Skeletal muscle satellite cell (primary cell): ENCODE results near the gene CACNB4.
"Not testable (repeated sequence)": the region's sequence is repeated elsewhere in the genome, so short reads cannot be mapped to it uniquely, and the experiment has no call there.

Source experiments
- H3K27me3 ChIP-seq: 2 replicates; pipeline ENCODE4 v1.7.0; 2013; ENCODE audit warnings: low read length; ENCODE audit not compliant: control insufficient read depth, insufficient read depth
- H3K36me3 ChIP-seq: 2 replicates; pipeline ENCODE4 v1.7.0; 2013; ENCODE audit warnings: mild to moderate bottlenecking, control low read depth, low read length; ENCODE audit not compliant: insufficient read depth
- H3K4me1 ChIP-seq: 2 replicates; pipeline ENCODE4 v1.7.0; 2013; ENCODE audit warnings: low read length; ENCODE audit not compliant: control insufficient read depth, insufficient read depth
- H3K4me2 ChIP-seq: 2 replicates; pipeline ENCODE4 v1.7.0; 2013; ENCODE audit warnings: mild to moderate bottlenecking, low read length
- H3K4me3 ChIP-seq: 2 replicates; pipeline ENCODE4 v1.7.0; 2013; ENCODE audit warnings: low read length
- H3K9ac ChIP-seq: 2 replicates; pipeline ENCODE4 v1.7.0; 2013; ENCODE audit warnings: mild to moderate bottlenecking, low read depth, low read length, moderate library complexity
- H3K9me3 ChIP-seq: replicated peaks from 2 replicates; pipeline ENCODE4 v1.7.0; 2013; ENCODE audit warnings: mild to moderate bottlenecking, control low read depth, low read length

Gene CACNB4

GRCh38 chr2:151945602-151946001 lies 153.2 kb downstream of the CACNB4 start:
- Histone ChIP-seq H3K4me3 (no peak overlapping the region), H3K36me3 (no peaks in the 10 kb centered on the region), H3K4me1 (no peaks in the 10 kb centered on the region), H3K9me3 (no peaks in the 10 kb centered on the region), H3K27me3 (peaks cover 5% of the 10 kb centered on the region), H3K4me2 (no peak overlapping the region), H3K9ac (no peak overlapping the region)

- H3K27me3 ChIP-seq: peaks cover 5% of the 10 kb centered on the region
- H3K36me3 ChIP-seq: no peaks in the 10 kb centered on the region
- no peak overlapping the region for H3K4me3 ChIP-seq
- H3K9me3 ChIP-seq: no peaks in the 10 kb centered on the region
- no peaks in the 10 kb centered on the region for H3K4me1 ChIP-seq
- H3K9ac ChIP-seq: no peak overlapping the region
- no peak overlapping the region for H3K4me2 ChIP-seq
Measured at GRCh38 chr2:151945186-151945585, 153.7 kb downstream of the CACNB4 start.

- no peaks in the 10 kb centered on the region for H3K4me1 ChIP-seq
- no peak overlapping the region for H3K4me3 ChIP-seq
- no peak overlapping the region for H3K9ac ChIP-seq
- no peaks in the 10 kb centered on the region for H3K9me3 ChIP-seq
- no peak overlapping the region for H3K4me2 ChIP-seq
- H3K27me3 ChIP-seq: peaks cover 5% of the 10 kb centered on the region
- H3K36me3 ChIP-seq: no peaks in the 10 kb centered on the region
Measured at GRCh38 chr2:151943461-151943860, 155.4 kb downstream of the CACNB4 start.

- H3K9ac ChIP-seq, H3K4me3 ChIP-seq, H3K9me3 ChIP-seq, H3K4me1 ChIP-seq, H3K27me3 ChIP-seq, H3K36me3 ChIP-seq, H3K4me2 ChIP-seq: not testable (repeated sequence)
Measured at GRCh38 chr2:151942540-151943205, 156.2 kb downstream of the CACNB4 start.

GRCh38 chr2:151937966-151938365 lies 160.9 kb downstream of the CACNB4 start:
- Histone ChIP-seq H3K27me3 (peaks cover 7% of the 10 kb centered on the region), H3K36me3 (no peaks in the 10 kb centered on the region)

GRCh38 chr2:151936626-151937025 lies 162.2 kb downstream of the CACNB4 start:
- H3K4me1 ChIP-seq: no peaks in the 10 kb centered on the region
- peaks cover 7% of the 10 kb centered on the region for H3K27me3 ChIP-seq
- H3K9ac ChIP-seq: no peak overlapping the region
- H3K9me3 ChIP-seq: no peaks in the 10 kb centered on the region
- no peak overlapping the region for H3K4me3 ChIP-seq
- H3K36me3 ChIP-seq: no peaks in the 10 kb centered on the region
- H3K4me2 ChIP-seq: no peak overlapping the region

More at GRCh38 chr2:151937966-151938365, 160.9 kb downstream of the CACNB4 start:
- H3K4me2 ChIP-seq: no peak overlapping the region
- no peak overlapping the region for H3K4me3 ChIP-seq
- no peaks in the 10 kb centered on the region for H3K9me3 ChIP-seq
- no peaks in the 10 kb centered on the region for H3K4me1 ChIP-seq
- H3K9ac ChIP-seq: no peak overlapping the region

- Histone ChIP-seq H3K36me3 (no peaks in the 10 kb centered on the region), H3K4me1 (no peaks in the 10 kb centered on the region), H3K9me3 (no peaks in the 10 kb centered on the region), H3K4me2 (no peak overlapping the region), H3K9ac (no peak overlapping the region), H3K27me3 (peaks cover 21% of the 10 kb centered on the region), H3K4me3 (no peak overlapping the region)
Measured at GRCh38 chr2:151933266-151933804, 165.5 kb downstream of the CACNB4 start.

DNA sequence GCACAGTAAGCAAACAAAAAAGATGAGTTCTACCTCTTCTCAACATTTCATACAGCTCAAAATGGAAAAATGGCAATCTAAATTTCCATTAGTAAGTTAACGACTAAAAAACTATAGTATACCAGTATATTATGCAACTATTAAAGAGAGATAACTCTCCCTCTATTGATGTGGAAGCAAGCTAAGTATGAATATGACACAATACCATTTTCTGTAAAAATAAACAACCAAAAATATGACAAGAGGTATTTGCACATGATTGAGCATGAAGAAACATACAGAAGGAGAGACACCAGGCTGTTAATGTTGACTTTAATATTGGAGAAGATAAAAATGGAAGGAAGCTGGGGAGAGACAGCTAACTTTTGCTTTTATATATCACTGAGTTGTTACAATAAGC lies 167.1 kb downstream of the CACNB4 start:
- no peaks in the 10 kb centered on the region for H3K9me3 ChIP-seq
- H3K27me3 ChIP-seq: peaks cover 21% of the 10 kb centered on the region
- H3K36me3 ChIP-seq: no peaks in the 10 kb centered on the region
- H3K4me2 ChIP-seq: no peak overlapping the region
- H3K9ac ChIP-seq: no peak overlapping the region
- no peaks in the 10 kb centered on the region for H3K4me1 ChIP-seq
- no peak overlapping the region for H3K4me3 ChIP-seq

- H3K4me1 ChIP-seq: no peaks in the 10 kb centered on the region
- H3K27me3 ChIP-seq: peaks cover 17% of the 10 kb centered on the region
- no peaks in the 10 kb centered on the region for H3K36me3 ChIP-seq
- H3K9ac ChIP-seq: no peak overlapping the region
- H3K4me3 ChIP-seq: no peak overlapping the region
- no peaks in the 10 kb centered on the region for H3K9me3 ChIP-seq
- H3K4me2 ChIP-seq: no peak overlapping the region
Measured at GRCh38 chr2:151931030-151931611, 167.7 kb downstream of the CACNB4 start.

DNA sequence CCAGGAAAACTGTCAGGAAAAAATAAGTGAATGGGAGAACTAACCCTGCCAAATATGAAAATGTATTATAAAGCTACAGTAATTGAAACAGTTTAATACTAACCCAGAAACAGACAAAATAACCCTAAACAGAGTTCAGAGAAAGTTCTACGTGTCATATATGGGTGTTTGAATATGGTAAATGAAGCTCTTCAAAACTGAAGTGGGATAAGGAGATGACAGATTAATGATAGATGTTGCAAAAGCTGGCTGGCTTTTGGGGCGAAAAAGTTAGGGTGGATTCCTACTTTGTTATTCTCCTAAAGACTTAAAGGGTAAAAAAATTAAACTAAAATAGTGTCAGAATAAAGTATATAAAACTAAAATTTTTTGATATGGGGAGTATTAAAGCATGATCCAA lies 168.8 kb downstream of the CACNB4 start:
- H3K4me2 ChIP-seq: no peak overlapping the region
- H3K9me3 ChIP-seq: no peaks in the 10 kb centered on the region
- no peaks in the 10 kb centered on the region for H3K36me3 ChIP-seq
- no peaks in the 10 kb centered on the region for H3K4me1 ChIP-seq
- peaks cover 14% of the 10 kb centered on the region for H3K27me3 ChIP-seq
- no peak overlapping the region for H3K4me3 ChIP-seq
- H3K9ac ChIP-seq: no peak overlapping the region

DNA sequence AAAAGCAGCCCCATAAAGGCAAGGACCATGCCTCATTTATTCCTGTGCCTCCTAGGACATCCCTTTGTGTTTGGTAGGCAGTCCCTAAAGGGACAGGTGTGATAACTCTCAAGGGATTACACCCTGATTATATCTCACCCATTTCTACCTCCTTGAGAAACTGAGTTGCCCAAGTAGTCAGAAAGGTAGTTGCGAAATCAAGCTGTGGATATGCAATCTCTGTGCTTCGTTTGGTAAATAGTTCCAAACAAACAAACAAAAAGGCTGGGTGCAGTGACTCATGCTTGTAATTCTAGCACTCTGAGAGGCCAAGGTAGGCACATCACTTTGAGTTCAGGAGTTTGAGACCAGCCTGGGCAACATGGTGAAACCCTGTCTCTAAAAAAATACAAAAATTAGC lies 170.5 kb downstream of the CACNB4 start:
- Histone ChIP-seq H3K36me3 (no peaks in the 10 kb centered on the region), H3K27me3 (peaks cover 14% of the 10 kb centered on the region), H3K9me3 (no peaks in the 10 kb centered on the region), H3K4me2 (no peak overlapping the region), H3K4me1 (no peaks in the 10 kb centered on the region), H3K4me3 (no peak overlapping the region), H3K9ac (no peak overlapping the region)
